ENCODE results near the gene TANC1.

Gene TANC1

DNA sequence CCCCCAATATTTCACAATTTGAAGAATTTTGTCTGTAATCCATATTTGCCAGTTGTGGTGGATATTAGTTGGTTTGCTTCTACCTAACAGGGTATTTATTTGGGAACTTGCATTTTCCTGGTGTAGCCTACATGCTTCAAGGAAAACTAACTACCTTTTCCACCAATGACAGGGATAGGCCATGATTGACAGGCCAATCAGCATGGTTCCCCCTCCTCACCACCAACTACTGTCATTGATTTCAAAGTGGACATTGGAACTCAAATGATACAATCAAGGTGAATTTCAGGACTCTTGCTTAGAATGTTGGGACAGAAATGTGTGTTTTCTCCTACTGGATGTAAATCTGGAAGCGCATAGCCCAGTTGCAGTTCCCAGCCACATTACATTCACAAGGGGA, 10.1 kb upstream of the TANC1 start:
- H3K4me3 ChIP-seq (ENCODE audit: low read depth, low read length), result no peak overlapping the region
- TF ChIP-seq, protein P1, sequence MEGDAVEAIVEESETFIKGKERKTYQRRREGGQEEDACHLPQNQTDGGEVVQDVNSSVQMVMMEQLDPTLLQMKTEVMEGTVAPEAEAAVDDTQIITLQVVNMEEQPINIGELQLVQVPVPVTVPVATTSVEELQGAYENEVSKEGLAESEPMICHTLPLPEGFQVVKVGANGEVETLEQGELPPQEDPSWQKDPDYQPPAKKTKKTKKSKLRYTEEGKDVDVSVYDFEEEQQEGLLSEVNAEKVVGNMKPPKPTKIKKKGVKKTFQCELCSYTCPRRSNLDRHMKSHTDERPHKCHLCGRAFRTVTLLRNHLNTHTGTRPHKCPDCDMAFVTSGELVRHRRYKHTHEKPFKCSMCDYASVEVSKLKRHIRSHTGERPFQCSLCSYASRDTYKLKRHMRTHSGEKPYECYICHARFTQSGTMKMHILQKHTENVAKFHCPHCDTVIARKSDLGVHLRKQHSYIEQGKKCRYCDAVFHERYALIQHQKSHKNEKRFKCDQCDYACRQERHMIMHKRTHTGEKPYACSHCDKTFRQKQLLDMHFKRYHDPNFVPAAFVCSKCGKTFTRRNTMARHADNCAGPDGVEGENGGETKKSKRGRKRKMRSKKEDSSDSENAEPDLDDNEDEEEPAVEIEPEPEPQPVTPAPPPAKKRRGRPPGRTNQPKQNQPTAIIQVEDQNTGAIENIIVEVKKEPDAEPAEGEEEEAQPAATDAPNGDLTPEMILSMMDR (IDR thresholded peaks at IDR 0.05; ENCODE audit: low read depth, low read length, missing control alignments), result no peak
- DNase-seq (ENCODE audit: low read depth), result no peak

DNA sequence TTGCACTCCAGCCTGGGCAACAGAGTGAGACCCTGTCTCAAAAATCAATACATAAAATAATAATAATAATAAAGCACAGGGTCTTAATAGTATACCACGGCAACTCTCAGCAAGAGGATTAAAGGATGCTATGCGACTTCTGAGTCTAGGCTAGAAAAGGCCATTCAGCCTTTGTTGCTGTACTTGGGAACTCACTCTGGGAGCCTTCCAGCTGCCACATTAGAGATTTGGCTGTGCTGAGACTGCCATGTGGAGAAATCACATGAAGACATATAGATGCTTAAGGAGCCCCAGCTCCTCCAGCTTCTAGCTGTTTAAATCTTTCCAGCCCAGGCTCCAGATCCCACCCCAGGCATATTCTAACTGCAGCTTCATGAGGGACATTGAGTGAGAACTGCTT, 8.2 kb upstream of the TANC1 start:
- TF ChIP-seq, protein P1 (IDR thresholded peaks at IDR 0.05; ENCODE audit: low read depth, low read length, missing control alignments), result no peak
- no peak for DNase-seq (ENCODE audit: low read depth)
- H3K4me3 ChIP-seq (ENCODE audit: low read depth, low read length), result no peak overlapping the region

DNA sequence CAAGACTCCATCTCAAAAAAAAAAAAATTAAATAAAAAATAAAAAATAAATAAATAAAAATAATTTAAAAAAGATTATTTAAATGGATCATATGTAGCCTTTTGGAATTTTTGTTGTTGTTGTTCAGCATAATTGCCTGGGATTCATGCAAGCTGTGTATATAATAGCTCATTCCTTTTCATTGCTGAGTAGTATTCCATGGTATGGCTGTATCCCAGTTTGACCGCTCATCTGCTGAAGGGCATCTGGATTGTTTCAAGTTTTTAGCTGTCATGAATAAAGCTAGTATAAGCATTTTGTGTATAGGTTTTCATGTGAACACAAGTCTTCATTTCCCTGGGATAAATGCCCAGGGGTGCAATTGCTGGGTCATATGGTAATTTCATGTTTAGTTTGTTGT, 6.4 kb upstream of the TANC1 start:
- DNase-seq (ENCODE audit: low read depth), result no peak
- TF ChIP-seq, protein P1 (IDR thresholded peaks at IDR 0.05; ENCODE audit: low read depth, low read length, missing control alignments), result no peak
- H3K4me3 ChIP-seq (ENCODE audit: low read depth, low read length), result no peak overlapping the region

DNA sequence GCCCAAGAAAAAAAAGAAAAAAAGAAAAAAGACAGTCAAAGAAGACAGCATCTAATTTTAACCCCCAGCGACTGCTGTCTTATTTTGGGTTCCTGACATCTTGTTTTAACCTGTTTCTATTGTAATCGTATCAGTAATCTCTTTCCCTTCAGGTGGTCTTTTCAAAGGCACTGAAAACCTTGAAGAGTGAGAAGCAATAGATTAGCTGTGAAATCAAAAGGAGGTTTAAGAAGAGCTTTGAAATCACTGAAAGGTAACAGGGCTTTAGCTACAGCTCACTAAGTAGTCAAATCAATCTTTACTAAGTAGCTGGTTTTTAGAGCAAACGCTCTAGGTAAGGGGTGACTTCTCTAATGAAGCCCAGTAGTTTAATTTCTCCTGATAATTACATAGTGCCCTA, 5.4 kb upstream of the TANC1 start:
- H3K4me3 ChIP-seq (ENCODE audit: low read depth, low read length), result no peak overlapping the region
- DNase-seq (ENCODE audit: low read depth), result no peak
- TF ChIP-seq, protein P1 (IDR thresholded peaks at IDR 0.05; ENCODE audit: low read depth, low read length, missing control alignments), result no peak

DNA sequence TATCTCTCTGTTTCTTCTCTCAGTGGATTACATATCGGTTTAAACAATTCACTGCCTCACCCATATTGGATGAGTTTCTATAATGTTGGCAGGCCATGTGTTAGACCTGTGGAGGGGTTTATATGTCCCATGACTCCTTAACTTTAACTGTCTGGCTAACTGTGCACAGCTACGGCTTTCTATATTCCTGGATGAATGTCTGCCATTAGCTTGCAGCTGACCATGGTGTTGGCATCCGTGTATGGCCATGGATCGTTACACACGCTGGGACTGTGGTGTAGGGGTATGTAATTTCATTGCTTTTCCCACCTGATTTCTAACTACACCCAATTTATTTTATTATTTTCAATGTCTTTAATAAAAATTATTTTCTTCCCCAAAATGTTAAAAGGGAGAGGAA, 3.3 kb upstream of the TANC1 start:
- DNase-seq (ENCODE audit: low read depth), result no peak
- H3K4me3 ChIP-seq (ENCODE audit: low read depth, low read length), result no peak overlapping the region
- TF ChIP-seq, protein P1 (IDR thresholded peaks at IDR 0.05; ENCODE audit: low read depth, low read length, missing control alignments), result no peak

DNA sequence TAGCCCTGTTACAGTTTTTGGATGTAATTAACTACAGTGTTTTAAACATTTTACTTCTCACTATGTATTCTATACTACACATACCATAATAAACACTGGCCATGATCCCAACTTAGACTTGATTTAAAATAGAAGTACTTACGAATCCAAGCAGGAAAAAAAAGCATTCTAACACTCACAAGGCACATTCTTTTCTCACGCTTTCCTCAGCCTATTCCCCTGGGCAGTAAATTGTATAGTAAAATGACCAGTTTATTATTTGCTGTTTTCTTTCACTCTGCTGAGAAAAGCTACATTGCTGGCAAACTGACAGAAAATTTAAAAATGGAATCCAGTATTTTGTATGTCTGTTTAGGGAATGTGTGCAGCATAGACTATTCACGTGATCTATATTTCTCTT, 2.8 kb upstream of the TANC1 start:
- TF ChIP-seq, protein P1 (IDR thresholded peaks at IDR 0.05; ENCODE audit: low read depth, low read length, missing control alignments), result no peak
- H3K4me3 ChIP-seq (ENCODE audit: low read depth, low read length), result no peak overlapping the region
- no peak for DNase-seq (ENCODE audit: low read depth)

DNA sequence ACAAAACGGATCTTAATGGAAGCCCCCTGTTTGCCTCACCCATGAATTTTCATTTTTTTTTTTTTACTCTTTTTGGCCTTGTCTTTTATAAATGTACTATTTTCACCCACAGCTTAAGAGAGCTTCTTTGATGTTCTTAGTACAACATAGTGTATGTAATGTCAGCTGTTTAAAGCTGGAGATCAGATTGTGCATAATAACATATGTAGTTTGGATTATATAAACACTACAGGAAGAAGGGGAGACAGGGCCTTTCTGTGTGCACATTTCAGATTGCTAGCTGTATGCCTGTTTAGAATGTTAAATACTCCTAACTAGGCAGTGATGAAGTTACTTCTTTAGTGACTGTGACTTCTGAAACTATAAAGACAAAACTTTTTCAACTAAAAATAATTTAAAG, 2.1 kb upstream of the TANC1 start:
- no peak for DNase-seq (ENCODE audit: low read depth)
- H3K4me3 ChIP-seq (ENCODE audit: low read depth, low read length), result no peak overlapping the region
- TF ChIP-seq, protein P1 (IDR thresholded peaks at IDR 0.05; ENCODE audit: low read depth, low read length, missing control alignments), result no peak

All from GM12864 (cell line).